ENCODE measurements around the gene EBF3. TPM values are rescaled to one million over a fixed set of nuclear protein-coding genes. Genes with fewer than 3 reads are reported as not detected.
A peak's percentile ranks its signal among the peaks of the same experiment; 100 is the strongest.

The EBF3 gene
- total and polyA plus RNA-seq, 11 donors, result 3.6 to 8.8 (median 5.4) TPM

DNA sequence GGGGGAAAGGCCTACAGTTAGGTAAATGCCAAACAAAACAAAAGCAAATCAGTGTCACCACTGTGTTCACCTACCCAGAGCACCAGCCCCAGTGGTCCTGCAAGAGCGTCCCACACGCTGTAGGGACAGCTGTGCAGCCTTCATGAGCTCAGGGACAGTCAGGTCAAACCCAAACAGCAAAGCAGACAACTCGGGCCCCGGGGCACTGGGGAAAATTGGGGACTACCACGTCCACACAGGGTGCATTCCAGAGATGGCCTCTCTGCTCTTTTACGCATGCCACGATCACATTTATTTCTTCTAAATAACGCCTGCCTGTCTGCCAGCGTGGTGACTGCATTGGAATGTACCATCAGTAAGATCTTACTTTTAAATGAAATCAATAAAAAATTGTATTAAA is 21.7 kb downstream of the EBF3 start:
- intact Hi-C loops (cut with DNase I), result loop anchor here in 1 of 10 donors (5.0 kb wide), 1 partner anchor 55 kb away; no protein-coding TSS in a partner anchor
- H3K9me3 ChIP-seq, result no peaks in the 10 kb centered on the region
- peaks cover 0 to 90% (median 61%) of the 10 kb centered on the region in 12 donors for H3K4me1 ChIP-seq
- ATAC-seq, result no peak
- 86 to 88% (median 87%) methylated on average over 9 of the region's 9 CpGs for WGBS, 4 donors
- DNase-seq, result peak in 1 of 5 donors; percentile 14
- H3K36me3 ChIP-seq, result peaks cover 0 to 7% (median 0%) of the 10 kb centered on the region in 9 donors
- H3K27me3 ChIP-seq, result no peaks in the 10 kb centered on the region
- H3K27ac ChIP-seq, result peak overlapping the region in 1 of 12 donors; percentile 65
- no peak for TF ChIP-seq POLR2A (IDR thresholded peaks at IDR 0.05)
- TF ChIP-seq, protein P1, sequence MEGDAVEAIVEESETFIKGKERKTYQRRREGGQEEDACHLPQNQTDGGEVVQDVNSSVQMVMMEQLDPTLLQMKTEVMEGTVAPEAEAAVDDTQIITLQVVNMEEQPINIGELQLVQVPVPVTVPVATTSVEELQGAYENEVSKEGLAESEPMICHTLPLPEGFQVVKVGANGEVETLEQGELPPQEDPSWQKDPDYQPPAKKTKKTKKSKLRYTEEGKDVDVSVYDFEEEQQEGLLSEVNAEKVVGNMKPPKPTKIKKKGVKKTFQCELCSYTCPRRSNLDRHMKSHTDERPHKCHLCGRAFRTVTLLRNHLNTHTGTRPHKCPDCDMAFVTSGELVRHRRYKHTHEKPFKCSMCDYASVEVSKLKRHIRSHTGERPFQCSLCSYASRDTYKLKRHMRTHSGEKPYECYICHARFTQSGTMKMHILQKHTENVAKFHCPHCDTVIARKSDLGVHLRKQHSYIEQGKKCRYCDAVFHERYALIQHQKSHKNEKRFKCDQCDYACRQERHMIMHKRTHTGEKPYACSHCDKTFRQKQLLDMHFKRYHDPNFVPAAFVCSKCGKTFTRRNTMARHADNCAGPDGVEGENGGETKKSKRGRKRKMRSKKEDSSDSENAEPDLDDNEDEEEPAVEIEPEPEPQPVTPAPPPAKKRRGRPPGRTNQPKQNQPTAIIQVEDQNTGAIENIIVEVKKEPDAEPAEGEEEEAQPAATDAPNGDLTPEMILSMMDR (IDR thresholded peaks at IDR 0.05), result no peak
- no peak overlapping the region for H3K4me3 ChIP-seq

DNA sequence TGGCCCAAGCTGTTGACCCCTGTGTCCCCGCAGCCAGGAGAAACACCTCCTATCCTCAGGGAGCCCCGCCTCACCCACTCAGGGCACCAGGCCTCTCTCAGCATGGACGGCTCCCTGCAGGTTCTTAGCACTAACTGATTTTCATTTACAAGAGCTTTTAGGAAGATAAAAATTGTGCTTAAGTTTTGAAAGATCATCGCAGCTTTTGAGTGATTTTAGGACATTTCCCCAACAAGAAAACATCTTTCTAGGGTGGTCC is 22.1 kb downstream of the EBF3 start:
- Histone ChIP-seq H3K36me3 (peaks cover 0 to 7% (median 0%) of the 10 kb centered on the region in 9 donors), H3K27ac (no peak overlapping the region), H3K4me3 (no peak overlapping the region), H3K27me3 (no peaks in the 10 kb centered on the region), H3K4me1 (peaks cover 0 to 87% (median 58%) of the 10 kb centered on the region in 12 donors), H3K9me3 (no peaks in the 10 kb centered on the region)
- intact Hi-C loops (cut with DNase I), result loop anchor here in 1 of 10 donors (5.0 kb wide), 1 partner anchor 55 kb away; no protein-coding TSS in a partner anchor
- no peak for TF ChIP-seq POLR2A (IDR thresholded peaks at IDR 0.05)
- TF ChIP-seq, protein P1 (IDR thresholded peaks at IDR 0.05), result no peak
- ATAC-seq (no peak), DNase-seq (peak in 1 of 5 donors; percentile 12)
- 89 to 96% (median 91%) methylated on average over 4 of the region's 4 CpGs for WGBS, 4 donors

DNA sequence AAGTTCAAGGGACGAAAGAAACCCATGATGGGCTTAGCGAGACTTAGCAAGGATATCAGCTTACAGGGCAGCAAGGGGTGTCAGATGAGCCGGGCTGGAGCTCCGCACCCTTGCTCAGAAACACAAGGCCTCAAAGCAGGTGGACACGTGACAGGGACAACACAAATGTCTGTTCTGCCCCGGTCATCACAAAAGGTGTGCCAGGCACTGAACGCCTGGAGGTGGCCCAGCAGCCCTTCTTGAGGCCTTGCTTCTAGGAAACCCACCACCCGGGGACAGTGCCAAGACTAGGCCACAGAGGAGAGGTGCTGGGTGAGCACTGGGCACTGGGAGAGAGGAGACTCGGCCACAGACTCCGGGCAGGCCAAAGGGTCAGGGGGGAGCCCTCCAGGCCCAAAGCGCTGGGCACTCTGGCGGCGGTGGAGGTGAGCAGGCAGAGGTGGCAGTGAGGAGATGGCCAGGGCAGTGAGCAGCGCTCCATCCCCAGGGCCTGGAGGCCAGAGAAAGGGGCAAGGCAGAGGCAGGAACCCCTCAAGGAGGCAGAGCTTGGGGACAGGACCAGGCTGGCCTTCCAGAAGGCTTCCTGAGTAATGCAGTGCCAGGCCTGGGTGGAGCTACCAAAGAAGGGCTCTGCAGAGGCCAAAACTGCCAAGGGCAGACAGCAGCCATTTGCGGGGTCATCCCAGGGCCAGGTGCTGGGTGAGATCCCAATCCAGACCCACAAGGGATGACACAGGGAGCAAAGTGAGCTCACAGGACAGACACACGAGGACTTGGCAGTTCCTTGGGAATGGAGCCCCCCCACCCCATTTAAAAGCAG is 22.7 kb downstream of the EBF3 start:
- intact Hi-C loops (cut with DNase I), result loop anchor here in 1 of 10 donors (5.0 kb wide), 1 partner anchor 54 kb away; no protein-coding TSS in a partner anchor
- Histone ChIP-seq H3K36me3 (peaks cover 0 to 7% (median 0%) of the 10 kb centered on the region in 9 donors), H3K27me3 (no peaks in the 10 kb centered on the region), H3K9me3 (no peaks in the 10 kb centered on the region), H3K4me1 (peaks cover 0 to 85% (median 57%) of the 10 kb centered on the region in 12 donors), H3K27ac (no peak overlapping the region), H3K4me3 (no peak overlapping the region)
- ATAC-seq (no peak), DNase-seq (peak in 1 of 5 donors; percentile 17)
- WGBS, 4 donors, result 83 to 94% (median 89%) methylated on average over 15 to 16 of the region's 16 CpGs
- no peak for TF ChIP-seq POLR2A (IDR thresholded peaks at IDR 0.05)

DNA sequence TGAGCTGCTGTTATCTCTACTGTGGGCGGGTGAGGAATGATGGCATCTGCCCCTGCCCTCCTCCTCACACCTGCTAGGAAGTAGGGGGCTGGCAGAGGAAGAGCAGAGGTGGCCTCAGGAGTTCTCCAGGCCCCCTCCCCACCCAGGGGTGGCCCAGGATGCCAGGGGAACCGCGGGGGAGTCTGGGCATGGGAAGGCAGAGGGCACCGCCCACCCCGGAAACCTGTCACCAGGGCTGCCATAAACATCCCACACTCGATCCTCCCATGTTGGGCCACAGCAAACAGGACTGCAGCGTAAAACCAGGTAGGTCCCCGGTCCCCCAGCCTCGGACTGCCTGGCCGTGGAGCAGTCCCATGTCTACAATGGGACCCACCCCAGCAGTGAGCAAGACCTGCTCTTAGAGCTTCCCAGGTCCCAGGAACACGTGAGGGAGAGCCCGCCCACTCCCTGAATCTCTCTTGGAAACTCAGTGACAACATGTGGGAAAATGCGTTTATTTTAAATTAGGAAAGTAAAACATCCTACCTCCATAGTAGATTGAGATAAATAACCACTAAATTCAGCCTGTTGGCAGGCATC is 23.4 kb downstream of the EBF3 start:
- H3K9me3 ChIP-seq, result no peaks in the 10 kb centered on the region
- TF ChIP-seq, protein P1 (IDR thresholded peaks at IDR 0.05), result no peak
- TF ChIP-seq POLR2A (IDR thresholded peaks at IDR 0.05), result no peak
- ATAC-seq (no peak), DNase-seq (peak in 2 of 5 donors; percentile 9 to 15)
- no peak overlapping the region for H3K4me3 ChIP-seq
- peaks cover 0 to 7% (median 0%) of the 10 kb centered on the region in 9 donors for H3K36me3 ChIP-seq
- H3K4me1 ChIP-seq, result peaks cover 0 to 80% (median 53%) of the 10 kb centered on the region in 12 donors
- no peak overlapping the region for H3K27ac ChIP-seq
- whole genome bisulfite sequencing, 4 donors, result 84 to 90% (median 89%) methylated on average over 7 to 13 of the region's 13 CpGs
- intact Hi-C loops (cut with DNase I), result loop anchor here in 1 of 10 donors (5.0 kb wide), 1 partner anchor 53 kb away; no protein-coding TSS in a partner anchor
- no peaks in the 10 kb centered on the region for H3K27me3 ChIP-seq
